IMR-90 (cell line): ENCODE measurements around the gene TRPC4AP. TPM values are rescaled to one million over a fixed set of nuclear protein-coding genes. Genes with fewer than 3 reads are reported as not detected.

Experiments used
- CHD1 ChIP-seq: IDR thresholded peaks from 2 replicates; pipeline ENCODE4 v1.6.1; 2012; ENCODE audit warnings: low read depth, low read length, improper control_type of control experiment
- CTCF ChIP-seq: conservative IDR thresholded peaks from 2 replicates; pipeline ENCODE4 v1.5.1; 2012; ENCODE audit warnings: mild to moderate bottlenecking, low read depth, low read length, improper control_type of control experiment
- polyA plus RNA-seq, 3 experiments: library from polyadenylated mRNA; depleted of rRNA; stranded (reverse); fragments of >200 nt; gene quantifications; 2 replicates each; pipeline ENCODE4 v1.2.3, GENCODE V29; 2012; ENCODE audit warnings: low replicate concordance in 1 of 3
- total RNA-seq: library from RNA; depleted of rRNA; stranded (reverse); fragments of >200 nt; gene quantifications from 2 replicates; pipeline ENCODE4 v1.2.3, GENCODE V29; 2012

Gene TRPC4AP
- total and polyA plus RNA-seq, 2 of the 4 experiments (the other 2 are of a cell fraction), result 41.0 to 81.0 TPM

GRCh38 chr20:35009665-35010328 lies 82.8 kb downstream of the TRPC4AP start (continued):
- TF ChIP-seq CTCF, result no peak
- no peak for TF ChIP-seq CHD1
